ENCODE measurements around the gene KRTAP12-3.

DNA sequence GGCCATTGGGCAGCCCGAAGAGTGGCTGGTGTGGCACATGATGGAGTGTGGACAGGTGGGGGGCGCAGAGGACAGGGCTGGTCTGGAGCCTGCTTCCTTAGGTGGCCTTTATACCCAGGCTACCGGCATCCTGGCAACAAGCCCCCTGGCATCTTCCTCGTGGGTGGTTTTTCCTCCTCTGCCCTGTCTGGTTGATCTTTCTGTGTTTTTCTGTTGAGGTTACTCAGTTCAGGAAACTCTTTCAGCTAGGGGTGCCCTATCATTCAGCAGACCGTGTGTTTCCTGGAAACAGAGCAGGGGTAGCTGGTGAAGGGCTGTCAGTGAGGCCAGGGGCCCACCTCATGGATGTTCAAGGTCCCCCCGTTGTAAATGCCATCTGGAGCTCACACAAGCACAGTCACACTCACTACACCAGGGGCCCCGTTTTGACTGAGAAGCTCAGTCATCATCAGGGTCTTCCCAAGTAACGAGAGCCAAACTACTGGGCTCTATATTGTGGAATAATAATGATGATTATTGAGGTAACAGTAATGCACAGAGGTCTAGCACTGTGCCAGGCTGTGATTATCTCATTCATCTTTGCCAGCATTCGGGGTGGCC, 3.1 kb upstream of the KRTAP12-3 start, which contains the start of gene KRTAP12-4:
- TF ChIP-seq CTCF (IDR thresholded peaks at IDR 0.05): no peak
- no peak for TF ChIP-seq EZH2 (IDR thresholded peaks at IDR 0.05)
